Chondrocyte (in vitro differentiated cells): ENCODE data around the gene GDPD2. TPM values are rescaled to one million over a fixed set of nuclear protein-coding genes. Genes with fewer than 3 reads are reported as not detected.
A peak's percentile ranks its signal among the peaks of the same experiment; 100 is the strongest.

Experiments used
- DNase-seq: peaks from one replicate; pipeline ENCODE4 v3.0.0; 2021; ENCODE audit warnings: mixed read lengths, low spot score
- H3K27ac Mint-ChIP-seq: one replicate; pipeline ENCODE4 v1.8.0; 2021; ENCODE audit warnings: mild to moderate bottlenecking, moderate library complexity, mixed read lengths; ENCODE audit not compliant: unreplicated experiment
- H3K27me3 Mint-ChIP-seq: 2 replicates; pipeline ENCODE4 v1.8.0; 2021; ENCODE audit warnings: low read depth, mixed read lengths
- H3K36me3 Mint-ChIP-seq: 2 replicates; pipeline ENCODE4 v1.8.0; 2021; ENCODE audit warnings: low read depth, mixed read lengths
- H3K4me1 Mint-ChIP-seq: 2 replicates; pipeline ENCODE4 v1.8.0; 2021; ENCODE audit warnings: low read depth, mild to moderate bottlenecking, mixed read lengths
- H3K4me3 Mint-ChIP-seq: one replicate; pipeline ENCODE4 v1.8.0; 2021; ENCODE audit warnings: mild to moderate bottlenecking, moderate library complexity, mixed read lengths; ENCODE audit not compliant: unreplicated experiment
- H3K9me3 Mint-ChIP-seq: 2 replicates; pipeline ENCODE4 v1.8.0; 2021; ENCODE audit warnings: low read depth, mixed read lengths
- CTCF ChIP-seq: fragments of 200-600 bp; sonication (generic); IDR thresholded peaks from 2 replicates; pipeline ENCODE4 v1.5.0; 2021; ENCODE audit warnings: antibody characterized with exemption, mild to moderate bottlenecking, moderate library complexity
- total RNA-seq: library from RNA; stranded (reverse); gene quantifications from 3 replicates; pipeline ENCODE4 v1.2.1, GENCODE V29; 2021

Gene GDPD2
- total RNA-seq, 1 donor from 2014 or later, result not detected

GRCh38 chrX:70437921-70438665 is 15.0 kb downstream of the GDPD2 start:
- no peak for DNase-seq
- no peak overlapping the region for H3K27ac Mint-ChIP-seq
- TF ChIP-seq CTCF, result no peak
- no peak overlapping the region for H3K4me3 Mint-ChIP-seq
- peaks cover 11% of the 10 kb centered on the region for H3K4me1 Mint-ChIP-seq
- H3K9me3 Mint-ChIP-seq, result peaks cover 2% of the 10 kb centered on the region
- H3K36me3 Mint-ChIP-seq, result no peaks in the 10 kb centered on the region
- peaks cover 13% of the 10 kb centered on the region for H3K27me3 Mint-ChIP-seq

GRCh38 chrX:70439016-70439415 is 15.9 kb downstream of the GDPD2 start:
- no peak for TF ChIP-seq CTCF
- H3K27ac Mint-ChIP-seq, result no peak overlapping the region
- H3K36me3 Mint-ChIP-seq, result no peaks in the 10 kb centered on the region
- H3K4me3 Mint-ChIP-seq, result no peak overlapping the region
- peaks cover 13% of the 10 kb centered on the region for H3K27me3 Mint-ChIP-seq
- no peaks in the 10 kb centered on the region for H3K9me3 Mint-ChIP-seq
- peaks cover 9% of the 10 kb centered on the region for H3K4me1 Mint-ChIP-seq
- DNase-seq, result no peak

- TF ChIP-seq CTCF, result no peak
- Mint-ChIP-seq H3K4me3 (no peak overlapping the region), H3K27ac (no peak overlapping the region), H3K36me3 (no peaks in the 10 kb centered on the region), H3K27me3 (peaks cover 22% of the 10 kb centered on the region), H3K9me3 (no peaks in the 10 kb centered on the region), H3K4me1 (no peaks in the 10 kb centered on the region)
- DNase-seq, result no peak
These were observed 19.1 kb downstream of the GDPD2 start for GRCh38 chrX:70442224-70442623.

GRCh38 chrX:70444326-70444945 is 21.3 kb downstream of the GDPD2 start, which contains the start of gene DLG3:
Gene DLG3 (plus strand): TSS chrX:70444835. CDS start chrX:70445202, 367 bp downstream.
- Mint-ChIP-seq H3K27ac (no peak within 1 kb of the TSS), H3K9me3 (peaks cover 5% of the 10 kb centered on the region), H3K4me1 (no peaks in the 10 kb centered on the region), H3K36me3 (no peaks in the 10 kb centered on the region), H3K27me3 (peaks cover 22% of the 10 kb centered on the region), H3K4me3 (peak within 1 kb of the TSS; percentile 51)
- no peak for DNase-seq
- no peak for TF ChIP-seq CTCF

GRCh38 chrX:70444946-70445656 is 22.0 kb downstream of the GDPD2 start:
- TF ChIP-seq CTCF, result no peak
- Mint-ChIP-seq H3K27me3 (peaks cover 22% of the 10 kb centered on the region), H3K36me3 (no peaks in the 10 kb centered on the region), H3K9me3 (peaks cover 5% of the 10 kb centered on the region), H3K27ac (no peak overlapping the region), H3K4me3 (peak overlapping the region; percentile 51), H3K4me1 (no peaks in the 10 kb centered on the region)
- DNase-seq, result no peak
